HG03442 (cell line): Measurements from ENCODE around the gene VCL.
"Not testable (repeated sequence)": the region's sequence is repeated elsewhere in the genome, so short reads cannot be mapped to it uniquely, and the experiment has no call there.

Experiments used
- ATAC-seq: cut with Tn5 transposase; IDR thresholded peaks from one replicate; pipeline ENCODE4 v1.9.1; 2021; ENCODE audit warnings: mild to moderate bottlenecking, moderate library complexity; ENCODE audit not compliant: unreplicated experiment

VCL gene

DNA sequence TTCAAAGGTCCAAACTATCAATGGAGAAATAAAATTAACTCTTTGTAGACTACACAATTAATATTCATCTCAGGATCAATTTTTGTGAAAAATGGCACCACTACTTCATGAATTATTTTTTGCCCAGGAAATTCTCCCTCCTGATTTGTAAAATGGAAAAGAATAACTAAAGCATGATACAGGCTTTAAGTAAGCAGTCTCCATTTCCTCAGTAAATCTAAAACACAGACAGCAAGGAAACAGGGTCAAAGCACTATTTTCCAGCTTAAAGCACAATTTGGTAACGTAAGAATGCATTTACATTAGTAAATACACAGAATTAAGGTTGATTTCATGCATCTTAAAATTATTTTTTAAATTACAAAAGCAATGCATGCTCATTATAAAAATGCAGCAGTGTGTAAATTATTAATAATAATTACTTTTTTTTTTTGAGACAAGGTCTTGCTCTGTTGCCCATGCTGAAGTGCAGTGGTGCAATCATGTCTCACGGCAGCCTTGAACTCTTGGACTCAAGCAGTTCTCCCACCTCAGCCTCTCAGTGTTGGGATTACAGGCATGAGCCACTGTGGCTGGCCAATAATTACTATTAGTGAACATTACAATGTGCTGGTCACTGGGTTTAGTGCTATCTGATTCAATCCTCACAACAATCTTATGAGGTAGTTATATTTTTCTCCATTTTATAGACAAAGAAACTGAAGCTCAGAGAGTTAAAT lies 26.1 kb upstream of the VCL start:
- ATAC-seq = no peak

DNA sequence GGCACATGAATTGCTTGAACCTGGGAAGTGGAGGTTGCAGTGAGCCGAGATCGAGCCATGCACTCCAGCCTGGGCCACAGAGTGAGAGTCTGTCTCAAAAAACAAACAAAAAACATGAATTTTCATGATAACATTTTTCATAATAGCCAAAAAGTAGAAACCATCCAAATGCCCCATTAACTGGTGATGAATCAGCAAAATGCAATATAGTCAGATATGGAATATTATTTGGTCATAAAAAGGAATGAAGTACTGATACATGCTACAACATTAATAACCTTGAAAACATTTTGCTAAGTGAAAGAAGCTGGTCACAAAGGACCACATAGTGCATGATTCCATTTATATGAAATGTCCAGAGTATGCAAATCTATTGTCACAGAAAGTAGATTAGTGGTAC lies 24.5 kb upstream of the VCL start:
- no peak for ATAC-seq

- no peak for ATAC-seq
These were observed 23.5 kb upstream of the VCL start for GRCh38 chr10:73974309-73974946.

- no peak for ATAC-seq
These were observed 22.5 kb upstream of the VCL start for GRCh38 chr10:73975388-73975787.

- no peak for ATAC-seq
These were observed 18.6 kb upstream of the VCL start for GRCh38 chr10:73979141-73979808.

DNA sequence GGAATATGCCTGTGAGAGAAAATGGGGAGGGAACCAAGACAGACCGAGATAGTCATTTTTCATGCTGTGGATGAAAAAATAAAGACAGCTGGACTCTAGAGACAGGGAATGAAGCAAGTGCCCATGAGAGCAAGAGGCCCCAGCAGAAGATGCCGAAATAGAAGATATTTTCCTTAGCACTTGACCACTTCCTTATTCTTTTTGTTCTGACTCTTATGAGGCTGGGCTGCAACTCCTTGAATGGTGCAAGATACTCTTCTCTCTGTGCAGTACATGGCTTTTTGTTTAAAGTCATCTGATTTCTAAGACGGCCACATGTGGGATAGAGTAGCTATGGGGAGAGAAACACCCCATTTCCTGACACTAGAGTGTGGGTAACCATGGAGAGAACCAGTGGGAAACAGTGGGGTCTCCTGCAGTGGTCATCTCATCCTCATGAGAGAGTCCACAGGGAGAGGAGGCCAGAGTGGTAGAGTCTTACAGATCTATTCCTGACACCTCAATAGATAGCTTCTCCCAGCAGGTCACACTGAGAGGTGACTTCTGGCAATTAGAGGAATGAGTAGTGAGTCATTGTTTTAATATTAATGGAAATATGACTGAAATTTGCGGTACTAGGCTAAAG lies 18.0 kb upstream of the VCL start:
- no peak for ATAC-seq

DNA sequence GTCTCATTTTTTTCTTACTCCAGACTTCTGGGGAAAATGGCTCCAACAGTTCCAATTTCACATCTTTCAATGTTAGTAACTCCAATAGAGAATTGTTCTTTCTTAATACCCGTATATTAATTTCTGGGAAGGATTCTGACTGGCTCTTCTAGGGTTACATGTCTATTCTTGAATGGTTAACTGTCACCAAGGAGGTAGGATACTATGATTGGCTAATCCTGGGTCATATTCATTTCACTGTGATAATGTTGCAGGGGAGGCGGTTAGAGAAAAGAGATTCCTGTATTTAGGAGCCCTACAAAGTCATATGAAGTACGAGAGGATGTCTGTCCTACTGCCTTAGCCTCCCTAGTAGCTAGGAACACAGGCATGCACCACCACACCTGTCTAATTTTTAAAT lies 16.1 kb upstream of the VCL start:
- no peak for ATAC-seq

DNA sequence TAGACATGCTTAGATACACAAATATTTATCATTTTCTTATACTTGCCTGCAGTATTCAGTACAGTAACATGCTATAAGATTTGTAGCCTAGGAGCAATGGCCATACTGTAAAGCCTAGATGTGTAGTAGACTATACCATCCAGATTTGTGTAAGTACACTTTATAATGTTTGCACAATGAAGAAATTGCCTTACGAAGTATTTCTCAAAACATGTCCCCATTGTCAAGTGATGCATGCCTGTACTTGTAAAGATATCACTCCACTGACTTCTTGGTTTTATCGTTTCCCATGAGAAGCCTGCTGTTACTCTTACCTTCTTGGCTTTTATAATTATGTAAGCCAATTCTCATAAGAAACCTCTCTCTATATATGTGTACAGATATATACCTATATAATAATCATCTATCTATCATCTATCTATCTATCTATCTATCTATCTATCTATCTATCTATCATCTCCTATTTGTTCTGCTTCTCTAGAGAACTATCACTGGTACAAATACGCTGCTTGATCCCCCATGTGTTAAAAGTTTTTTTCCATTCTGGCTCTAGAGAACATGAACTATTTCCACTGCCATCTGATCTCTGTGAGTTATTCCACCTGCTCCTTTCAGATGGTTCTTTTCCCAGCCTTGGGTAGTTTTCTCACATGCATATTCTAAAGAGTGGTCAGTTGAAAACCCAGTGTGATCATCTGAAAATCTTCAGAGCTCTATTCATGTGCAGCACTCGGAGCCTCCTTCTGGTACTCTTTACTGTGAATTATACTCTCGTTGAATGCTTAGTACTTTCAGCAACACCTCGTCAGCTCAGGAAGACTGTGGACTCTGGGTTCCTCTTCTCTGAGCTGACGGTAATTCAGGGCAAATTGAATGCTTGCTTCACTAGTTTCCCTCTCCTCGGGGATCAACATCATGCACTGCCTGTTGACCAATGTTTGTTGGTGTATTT lies 14.5 kb upstream of the VCL start:
- no peak for ATAC-seq

GRCh38 chr10:73989594-73990150 lies 8.2 kb upstream of the VCL start:
- no peak for ATAC-seq

- ATAC-seq = no peak
These were observed 6.6 kb upstream of the VCL start for GRCh38 chr10:73991203-73991883.

DNA sequence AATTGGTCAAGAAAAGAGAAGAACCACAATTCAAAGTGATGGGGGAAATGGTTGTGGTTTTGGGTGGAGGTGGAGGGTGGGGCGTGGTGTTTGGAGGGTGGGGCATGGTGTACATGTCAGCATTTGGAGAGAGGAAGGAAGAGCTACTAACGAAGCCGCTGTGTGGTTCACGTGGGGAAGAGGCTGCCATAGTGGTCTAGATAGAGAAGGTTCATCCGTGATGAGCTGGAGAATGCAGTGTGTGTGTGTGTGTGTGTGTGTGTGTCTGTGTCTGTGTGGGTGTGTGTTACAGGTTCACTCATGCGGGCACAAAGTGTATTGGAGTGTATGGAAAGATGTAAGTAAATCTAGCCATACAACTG lies 6.1 kb upstream of the VCL start:
- no peak for ATAC-seq

DNA sequence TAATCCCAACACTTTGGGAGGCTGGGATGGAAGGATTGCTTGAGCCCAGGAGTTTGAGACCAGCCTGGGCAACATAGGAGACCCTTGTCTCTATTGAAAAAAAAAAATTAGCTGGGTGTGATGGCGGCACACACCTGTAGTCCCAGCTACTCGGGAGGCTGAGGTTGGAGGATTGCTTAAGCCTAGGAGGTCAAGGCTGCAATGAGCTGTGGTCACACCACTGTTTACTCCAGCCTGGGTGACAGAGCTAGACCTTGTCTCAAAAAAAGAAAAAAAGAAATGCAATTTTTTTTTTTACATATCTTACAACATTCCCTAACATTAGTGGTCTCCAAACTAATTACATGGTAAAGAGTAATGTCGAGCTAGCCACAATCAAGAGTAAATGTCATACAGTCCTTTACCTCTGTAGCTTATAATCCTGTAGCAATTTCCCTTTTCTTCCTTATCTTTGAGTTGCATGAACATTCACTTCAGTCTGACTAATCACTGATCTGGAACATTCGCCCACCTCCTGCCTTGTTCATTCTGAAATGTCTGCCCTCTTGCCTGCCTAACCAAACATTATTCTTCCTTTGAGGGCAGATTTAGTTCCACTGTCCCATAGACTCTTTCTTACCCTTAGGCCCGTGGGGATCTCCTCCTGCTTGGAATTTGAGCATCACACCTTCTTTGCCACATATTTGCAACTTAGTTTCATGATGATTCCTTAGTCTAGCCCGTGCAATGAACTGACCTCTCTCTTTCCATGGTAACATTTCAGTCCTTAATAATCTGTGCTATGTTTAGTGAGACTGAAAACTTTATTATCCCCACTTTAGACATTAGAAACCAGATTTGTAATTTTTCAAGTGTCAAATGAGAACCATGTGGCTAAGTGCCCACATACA lies 4.8 kb upstream of the VCL start:
- no peak for ATAC-seq

DNA sequence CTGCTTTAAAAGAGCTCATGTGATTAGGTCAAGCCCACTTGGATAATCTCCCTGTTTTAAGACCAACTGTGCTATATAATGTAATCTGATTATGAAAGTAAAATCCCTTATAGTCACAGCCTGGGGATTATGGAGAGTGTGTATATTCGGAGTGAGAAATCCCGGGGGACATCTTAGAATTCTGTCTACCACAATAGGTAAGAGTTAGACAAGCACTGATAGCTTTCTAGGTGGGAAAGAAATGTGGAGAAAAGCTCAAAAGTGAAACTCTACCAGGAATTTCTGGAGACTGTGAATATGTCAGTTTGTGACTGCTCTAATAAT lies 2.9 kb upstream of the VCL start:
- ATAC-seq = no peak

- peak; percentile 29 for ATAC-seq
These were observed 492 bp upstream of the VCL start for GRCh38 chr10:73997461-73997786.

DNA sequence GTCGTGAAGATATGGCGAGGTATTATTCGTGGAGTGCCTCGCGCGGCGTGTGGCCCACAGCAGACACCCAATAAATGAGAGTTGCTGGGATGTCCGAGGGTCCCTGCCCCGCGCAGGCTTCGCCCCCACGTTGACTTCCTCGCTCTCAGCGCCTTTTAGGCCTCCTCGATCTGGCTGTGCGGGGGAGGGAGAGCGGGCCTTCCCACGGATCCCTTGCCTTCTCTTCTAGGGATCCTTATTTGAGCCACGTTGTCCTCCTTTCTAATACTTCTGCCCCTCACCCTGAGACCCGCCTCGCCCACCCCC lies 660 bp downstream of the VCL start:
- no peak for ATAC-seq

DNA sequence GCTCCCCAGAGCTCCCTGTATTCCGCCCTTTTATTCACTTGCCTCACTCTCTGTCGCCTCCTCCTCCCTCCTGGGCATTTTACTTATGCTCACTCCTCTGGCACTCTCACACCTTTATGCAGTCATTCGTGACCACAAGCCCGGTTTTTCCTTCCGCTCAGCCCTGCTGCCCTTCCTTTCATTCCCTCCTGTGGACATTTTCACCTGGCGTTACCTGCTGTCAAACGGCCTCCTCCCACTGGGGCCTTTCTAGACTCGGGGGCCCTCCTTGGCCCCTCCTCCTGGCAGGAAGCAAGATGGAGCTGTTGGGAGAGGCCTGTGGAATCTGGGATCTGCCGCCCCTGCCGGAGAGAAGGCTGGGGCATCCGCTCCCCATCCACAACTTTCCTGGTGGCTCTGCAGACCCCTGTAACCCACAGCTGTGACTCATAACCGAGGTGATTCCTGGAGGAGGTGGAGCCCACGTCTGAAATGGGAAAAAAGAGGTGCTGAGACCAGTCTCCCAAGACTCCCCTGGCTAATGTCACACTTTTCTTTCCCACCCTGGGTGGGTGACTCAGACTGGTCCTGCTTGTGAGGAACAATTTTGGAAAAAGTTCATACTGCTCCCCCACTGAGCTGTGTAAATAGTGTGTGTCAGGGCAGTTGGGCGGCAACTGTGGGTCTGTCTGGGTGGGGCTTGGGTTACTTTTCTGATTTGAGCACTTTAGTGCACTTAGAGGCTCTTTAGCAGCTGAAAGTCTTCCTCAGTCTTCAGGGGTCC lies 1.2 kb downstream of the VCL start:
- no peak for ATAC-seq

GRCh38 chr10:73999703-74000102 lies 1.8 kb downstream of the VCL start:
- ATAC-seq = no peak

GRCh38 chr10:74000244-74000643 lies 2.3 kb downstream of the VCL start:
- ATAC-seq = not testable (repeated sequence)
